ENCODE results near the gene SNAPIN. TPM values are rescaled to one million over a fixed set of nuclear protein-coding genes. Genes with fewer than 3 reads are reported as not detected.
A peak's percentile ranks its signal among the peaks of the same experiment; 100 is the strongest.
"Not testable (repeated sequence)": the region's sequence is repeated elsewhere in the genome, so short reads cannot be mapped to it uniquely, and the experiment has no call there.

SNAPIN gene
- polyA plus RNA-seq, 3 donors, result 55.1 to 57.5 (median 56.7) TPM

DNA sequence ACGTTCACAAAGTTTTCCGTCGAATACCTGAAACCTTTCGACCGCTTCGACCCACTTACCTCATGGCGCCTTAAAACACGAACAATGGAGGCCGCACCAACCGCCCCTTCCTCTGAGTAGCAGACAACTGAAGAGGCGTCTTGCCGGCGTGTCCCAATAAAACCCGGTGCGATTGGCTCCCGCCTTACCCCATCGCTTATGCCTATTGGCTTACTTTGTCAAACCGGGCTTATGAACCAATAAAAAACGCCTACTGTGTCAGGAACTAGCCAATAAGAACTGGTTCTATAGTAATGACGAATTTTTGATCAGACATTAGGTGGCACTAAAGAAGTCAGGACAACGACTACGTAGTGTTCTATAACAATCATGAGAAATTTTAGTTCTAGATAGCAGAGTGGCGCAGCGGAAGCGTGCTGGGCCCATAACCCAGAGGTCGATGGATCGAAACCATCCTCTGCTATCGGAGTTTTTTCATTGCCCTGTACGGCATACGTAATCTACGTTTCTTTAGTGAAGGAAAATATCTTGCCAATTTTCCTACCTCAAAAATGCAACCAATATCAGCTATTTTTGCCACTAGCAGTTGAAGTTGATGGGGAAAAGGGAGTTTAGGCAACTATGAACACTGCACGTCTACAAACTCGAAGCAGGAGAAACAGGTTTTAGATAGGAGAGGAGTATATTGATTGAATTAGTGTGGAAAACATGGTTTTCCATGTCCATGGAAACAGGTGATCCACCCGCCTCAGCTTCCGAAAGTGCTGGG lies 12.5 kb downstream of the SNAPIN start, which contains the start of gene ILF2:
Gene ILF2, minus strand, starts transcription at position 135 of the 769 bp plus-strand sequence. Its CDS starts 71 bp downstream, at position 64.
- DNase-seq, result peak; percentile 100

DNA sequence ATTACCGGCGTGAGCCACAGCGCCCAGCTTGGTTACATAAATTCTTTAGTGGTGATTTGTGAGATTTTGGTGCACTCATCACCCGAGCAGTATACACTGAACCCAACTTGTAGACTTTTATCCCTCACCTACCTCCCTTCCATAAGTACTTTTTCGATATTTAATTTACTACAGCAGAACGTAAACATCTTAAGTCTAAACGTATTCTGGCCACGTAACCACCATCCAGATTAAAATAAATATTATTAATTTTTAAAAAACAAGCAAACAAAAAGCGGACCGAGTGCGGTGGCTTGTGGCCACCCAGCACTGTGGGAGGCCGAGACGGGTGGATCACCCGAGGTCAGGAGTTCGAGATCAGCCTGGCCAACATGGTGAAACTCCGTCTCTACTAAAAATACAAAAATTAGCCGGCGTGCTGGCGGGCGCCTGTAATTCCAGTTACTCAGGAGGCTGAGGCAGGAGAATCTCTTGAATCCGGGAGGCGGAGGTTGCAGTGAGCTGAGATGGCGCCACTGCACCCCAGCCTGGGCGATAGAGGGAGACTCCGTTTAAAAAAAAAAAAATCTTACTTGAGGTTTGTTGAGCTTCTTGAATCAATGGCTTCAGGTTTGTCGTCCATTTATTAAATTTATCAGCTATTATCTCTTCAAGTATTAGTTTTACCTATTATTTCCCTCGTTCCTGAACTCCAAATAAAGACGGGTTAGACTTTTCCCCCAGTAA lies 13.3 kb downstream of the SNAPIN start:
- not testable (repeated sequence) for DNase-seq

DNA sequence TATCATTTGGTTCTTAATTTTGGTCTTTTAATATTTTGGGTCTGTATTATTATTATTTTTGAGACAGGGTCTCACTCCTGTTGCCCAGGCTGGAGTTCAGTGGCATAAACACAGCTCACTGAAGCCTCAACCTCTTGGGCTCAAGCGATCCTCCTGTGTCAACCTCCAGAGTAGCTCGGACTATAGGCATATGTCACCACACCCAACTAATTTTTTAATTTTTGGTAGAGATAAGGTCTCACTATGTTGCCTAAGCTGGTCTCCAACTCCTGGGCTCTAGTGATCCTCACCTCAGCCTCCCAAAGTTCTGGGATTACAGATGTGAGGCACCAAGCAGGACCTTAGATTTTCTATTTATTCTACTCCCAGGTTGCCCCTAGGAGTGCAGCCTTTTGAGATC lies 15.0 kb downstream of the SNAPIN start:
- no peak for DNase-seq

DNA sequence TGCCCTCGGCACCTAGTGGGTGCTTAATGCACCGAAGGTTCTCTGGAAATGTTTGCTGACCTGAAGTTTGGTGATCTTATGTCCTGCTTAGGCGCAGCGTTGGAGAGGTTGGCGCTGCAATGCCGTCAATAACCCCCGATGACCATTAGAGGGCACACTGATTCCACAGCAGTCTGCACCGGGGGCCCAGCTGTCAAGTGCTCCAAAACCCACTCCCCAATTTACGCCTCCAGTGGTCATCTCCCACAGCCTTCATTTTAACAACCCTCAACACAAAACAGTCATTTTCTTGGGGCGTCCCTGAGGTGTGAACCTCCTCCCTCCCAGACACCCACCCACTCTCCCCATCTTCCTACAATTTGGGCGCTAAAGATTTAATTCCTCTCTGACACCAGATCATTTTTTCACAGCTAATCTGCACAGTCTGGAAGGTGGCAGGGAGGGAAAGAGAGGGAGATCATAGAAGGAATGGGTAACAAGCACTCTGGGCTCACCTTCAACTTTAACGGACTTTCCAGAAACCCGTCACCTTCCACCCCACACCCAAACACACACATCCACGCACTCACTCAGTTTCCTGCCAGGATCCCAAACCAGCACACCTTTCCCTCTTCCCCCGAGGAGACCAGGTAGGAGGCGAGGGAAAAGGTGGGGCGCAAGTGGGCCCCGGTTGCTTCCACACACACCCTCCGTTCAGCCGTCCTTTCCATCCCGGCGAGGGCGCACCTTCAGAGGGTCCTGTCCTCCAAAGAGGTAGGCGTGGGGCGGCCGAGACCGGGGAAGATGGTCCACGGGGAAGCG lies 19.4 kb downstream of the SNAPIN start:
- peak; percentile 60 for DNase-seq

DNA sequence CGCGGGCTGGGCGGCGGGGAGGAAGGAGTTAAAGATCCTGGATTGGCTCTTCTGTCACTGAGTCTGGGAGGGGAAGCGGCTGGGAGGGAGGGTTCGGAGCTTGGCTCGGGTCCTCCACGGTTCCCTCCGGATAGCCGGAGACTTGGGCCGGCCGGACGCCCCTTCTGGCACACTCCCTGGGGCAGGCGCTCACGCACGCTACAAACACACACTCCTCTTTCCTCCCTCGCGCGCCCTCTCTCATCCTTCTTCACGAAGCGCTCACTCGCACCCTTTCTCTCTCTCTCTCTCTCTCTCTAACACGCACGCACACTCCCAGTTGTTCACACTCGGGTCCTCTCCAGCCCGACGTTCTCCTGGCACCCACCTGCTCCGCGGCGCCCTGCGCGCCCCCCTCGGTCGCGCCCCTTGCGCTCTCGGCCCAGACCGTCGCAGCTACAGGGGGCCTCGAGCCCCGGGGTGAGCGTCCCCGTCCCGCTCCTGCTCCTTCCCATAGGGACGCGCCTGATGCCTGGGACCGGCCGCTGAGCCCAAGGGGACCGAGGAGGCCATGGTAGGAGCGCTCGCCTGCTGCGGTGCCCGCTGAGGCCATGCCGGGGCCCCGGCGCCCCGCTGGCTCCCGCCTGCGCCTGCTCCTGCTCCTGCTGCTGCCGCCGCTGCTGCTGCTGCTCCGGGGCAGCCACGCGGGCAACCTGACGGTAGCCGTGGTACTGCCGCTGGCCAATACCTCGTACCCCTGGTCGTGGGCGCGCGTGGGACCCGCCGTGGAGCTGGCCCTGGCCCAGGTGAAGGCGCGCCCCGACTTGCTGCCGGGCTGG lies 20.2 kb downstream of the SNAPIN start, which contains the start of gene NPR1:
Gene NPR1, plus strand, starts transcription at position 170 of the 818 bp plus-strand sequence. Its CDS starts 421 bp downstream, at position 591.
- no peak for DNase-seq

DNA sequence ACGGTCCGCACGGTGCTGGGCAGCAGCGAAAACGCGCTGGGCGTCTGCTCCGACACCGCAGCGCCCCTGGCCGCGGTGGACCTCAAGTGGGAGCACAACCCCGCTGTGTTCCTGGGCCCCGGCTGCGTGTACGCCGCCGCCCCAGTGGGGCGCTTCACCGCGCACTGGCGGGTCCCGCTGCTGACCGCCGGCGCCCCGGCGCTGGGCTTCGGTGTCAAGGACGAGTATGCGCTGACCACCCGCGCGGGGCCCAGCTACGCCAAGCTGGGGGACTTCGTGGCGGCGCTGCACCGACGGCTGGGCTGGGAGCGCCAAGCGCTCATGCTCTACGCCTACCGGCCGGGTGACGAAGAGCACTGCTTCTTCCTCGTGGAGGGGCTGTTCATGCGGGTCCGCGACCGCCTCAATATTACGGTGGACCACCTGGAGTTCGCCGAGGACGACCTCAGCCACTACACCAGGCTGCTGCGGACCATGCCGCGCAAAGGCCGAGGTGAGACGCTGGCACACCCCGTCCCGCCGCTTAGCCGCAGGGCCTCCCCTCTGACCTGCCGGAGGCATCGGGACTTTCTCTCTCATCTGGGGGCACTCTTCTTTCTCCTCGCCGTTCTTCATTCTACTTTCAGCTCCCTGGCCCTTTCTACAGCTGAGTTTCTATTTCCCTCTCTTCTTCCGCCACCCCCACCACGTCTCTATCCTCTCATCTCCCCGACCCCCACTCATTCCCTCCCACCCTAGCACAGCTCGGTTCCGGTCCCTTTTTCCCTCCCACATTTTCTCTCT lies 21.0 kb downstream of the SNAPIN start:
- DNase-seq, result no peak

DNA sequence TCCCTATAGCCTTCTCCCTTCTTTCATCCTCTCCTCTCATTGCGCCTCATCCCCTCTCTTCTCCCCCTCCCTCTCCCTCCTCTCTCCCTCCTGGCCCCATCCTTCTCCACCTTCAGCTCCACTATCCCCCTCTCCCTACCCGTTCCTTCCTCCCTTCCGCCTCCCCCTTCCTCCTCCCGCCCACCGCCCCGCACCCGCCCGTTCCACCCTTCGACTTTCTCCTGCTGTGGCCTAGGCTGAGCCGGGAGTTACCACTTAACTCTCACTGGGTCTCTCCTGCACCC lies 21.6 kb downstream of the SNAPIN start:
- no peak for DNase-seq

DNA sequence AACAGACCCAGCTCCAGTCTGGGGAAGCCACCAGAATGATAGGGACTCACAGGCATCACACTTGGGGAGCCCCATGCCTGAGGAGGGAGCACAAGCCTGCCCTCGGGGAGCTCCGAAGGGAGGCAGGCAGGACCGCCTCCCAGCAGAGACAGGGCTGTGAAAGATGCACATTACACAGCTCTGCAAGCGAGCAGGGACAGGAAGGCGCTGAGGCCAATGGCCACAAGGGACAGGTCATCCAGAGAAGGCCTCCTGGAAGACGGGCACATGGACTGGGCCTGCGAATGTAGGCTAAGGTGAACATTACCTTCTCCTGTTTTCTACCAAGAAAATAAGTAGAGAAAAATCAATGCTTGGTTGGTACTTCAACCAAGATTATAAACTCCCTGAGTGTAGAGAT lies 24.2 kb downstream of the SNAPIN start:
- DNase-seq, result no peak

DNA sequence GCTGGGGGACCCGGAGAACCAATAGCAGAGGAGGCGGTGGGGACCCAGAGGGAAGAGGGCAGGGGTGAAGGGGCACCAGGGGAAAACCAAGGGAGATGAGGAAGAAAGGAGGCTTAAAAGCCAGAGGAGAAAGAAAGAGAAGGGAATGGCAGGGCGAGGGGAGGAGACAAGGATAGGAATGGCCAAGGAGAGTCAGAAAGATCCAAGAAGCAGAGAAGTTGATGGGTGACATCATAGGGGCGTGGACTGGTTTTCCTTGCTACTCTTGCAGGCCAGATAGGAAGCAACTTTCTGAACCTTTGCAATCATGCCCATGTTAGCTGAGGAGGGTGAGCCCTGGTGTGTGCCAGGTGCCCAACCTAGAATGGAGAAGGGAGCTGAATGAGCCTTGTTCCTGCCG lies 25.4 kb downstream of the SNAPIN start:
- no peak for DNase-seq

DNA sequence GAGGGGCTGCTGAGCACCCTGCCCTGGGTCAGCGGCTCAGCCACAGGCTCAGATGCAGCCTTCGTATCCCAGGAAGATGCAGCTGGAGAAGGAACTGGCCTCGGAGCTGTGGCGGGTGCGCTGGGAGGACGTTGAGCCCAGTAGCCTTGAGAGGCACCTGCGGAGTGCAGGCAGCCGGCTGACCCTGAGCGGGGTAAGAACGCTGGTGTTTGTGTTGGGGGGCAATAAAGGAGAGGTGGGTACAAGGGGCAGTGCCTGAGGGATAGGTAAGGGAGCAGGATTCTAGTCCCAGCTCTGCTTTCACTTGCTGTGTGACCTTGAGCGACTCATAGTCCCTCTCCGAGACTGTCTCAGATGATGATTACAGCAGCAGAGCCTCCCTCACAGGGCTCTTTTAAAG lies 26.4 kb downstream of the SNAPIN start:
- DNase-seq, result no peak

DNA sequence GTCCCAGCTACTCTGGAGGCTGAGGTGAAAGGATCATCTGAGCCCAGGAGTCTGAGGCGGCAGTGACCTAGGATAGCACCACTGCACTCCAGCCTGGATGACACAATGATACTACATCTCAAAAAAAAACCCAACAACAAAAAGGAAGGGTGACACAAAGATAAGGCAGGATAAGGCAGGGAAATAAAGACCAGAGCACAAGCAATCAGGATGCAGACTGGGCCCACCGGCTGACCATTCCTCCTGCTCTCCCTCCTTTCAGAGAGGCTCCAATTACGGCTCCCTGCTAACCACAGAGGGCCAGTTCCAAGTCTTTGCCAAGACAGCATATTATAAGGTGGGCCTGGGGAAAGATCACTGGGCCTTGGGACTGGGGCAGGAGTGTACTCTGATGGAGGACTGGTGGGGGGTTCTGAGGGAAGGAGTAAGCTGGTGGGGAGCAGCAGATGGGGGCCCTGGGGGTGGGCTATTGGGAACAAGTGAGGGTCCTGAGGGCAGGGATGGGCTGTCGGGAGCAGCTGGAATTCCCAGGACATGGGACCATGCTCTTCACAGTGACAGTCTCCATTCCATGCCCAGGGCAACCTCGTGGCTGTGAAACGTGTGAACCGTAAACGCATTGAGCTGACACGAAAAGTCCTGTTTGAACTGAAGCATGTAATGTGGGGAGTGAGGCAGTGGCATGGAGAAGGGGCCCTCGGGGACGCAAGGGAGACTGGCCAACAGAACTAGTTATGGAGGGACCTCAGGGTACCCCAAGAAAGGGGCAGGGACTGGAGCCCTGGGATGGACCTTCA lies 27.2 kb downstream of the SNAPIN start:
- DNase-seq, result no peak

DNA sequence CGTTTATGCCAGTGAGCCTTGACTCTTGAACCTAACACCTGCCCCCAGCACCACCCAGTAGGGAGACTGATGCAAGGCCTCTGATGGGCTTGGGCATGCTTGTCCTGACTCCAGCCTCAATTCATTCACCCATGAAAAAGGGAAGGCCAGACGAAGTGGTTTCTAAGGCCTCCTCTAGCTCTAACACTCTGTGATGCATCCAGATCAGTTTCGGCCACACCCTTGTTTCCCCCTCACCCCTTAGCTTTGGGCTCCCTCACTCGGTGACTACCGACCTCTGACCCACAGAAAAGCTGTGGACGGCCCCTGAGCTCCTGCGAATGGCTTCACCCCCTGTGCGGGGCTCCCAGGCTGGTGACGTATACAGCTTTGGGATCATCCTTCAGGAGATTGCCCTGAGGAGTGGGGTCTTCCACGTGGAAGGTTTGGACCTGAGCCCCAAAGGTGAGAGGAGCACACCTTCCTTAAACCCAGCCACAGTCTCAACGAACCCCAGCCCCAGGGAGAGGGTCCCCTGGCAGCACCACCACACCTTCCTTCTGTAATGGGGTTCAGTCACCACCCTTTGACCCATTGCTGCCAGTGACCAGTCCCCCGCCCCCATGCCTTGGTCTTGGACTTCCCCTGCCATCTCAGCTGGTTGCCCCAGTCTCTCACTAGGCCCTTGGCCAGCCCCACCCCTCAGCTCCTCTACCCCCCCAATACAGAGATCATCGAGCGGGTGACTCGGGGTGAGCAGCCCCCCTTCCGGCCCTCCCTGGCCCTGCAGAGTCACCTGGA lies 29.0 kb downstream of the SNAPIN start:
- DNase-seq, result no peak

DNA sequence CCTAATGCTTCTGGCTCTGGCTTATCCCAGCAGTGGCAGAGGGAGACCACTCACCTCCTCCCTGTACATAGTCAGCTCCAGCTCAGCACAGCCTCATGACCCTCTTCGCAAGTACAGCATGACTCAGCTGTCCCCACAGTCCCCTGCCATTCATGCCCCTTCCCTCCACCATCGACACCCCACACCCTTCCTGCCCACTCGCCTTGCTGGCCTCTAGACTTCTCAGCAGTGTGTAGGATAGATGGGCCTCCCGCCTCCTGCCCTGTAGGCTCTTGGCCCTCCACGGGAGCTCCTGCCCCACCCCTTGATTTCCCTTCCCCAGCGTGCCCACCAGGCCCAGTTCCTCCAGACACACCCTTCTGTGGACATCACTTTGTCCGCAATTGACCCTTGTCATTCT lies 29.8 kb downstream of the SNAPIN start:
- DNase-seq, result no peak

DNA sequence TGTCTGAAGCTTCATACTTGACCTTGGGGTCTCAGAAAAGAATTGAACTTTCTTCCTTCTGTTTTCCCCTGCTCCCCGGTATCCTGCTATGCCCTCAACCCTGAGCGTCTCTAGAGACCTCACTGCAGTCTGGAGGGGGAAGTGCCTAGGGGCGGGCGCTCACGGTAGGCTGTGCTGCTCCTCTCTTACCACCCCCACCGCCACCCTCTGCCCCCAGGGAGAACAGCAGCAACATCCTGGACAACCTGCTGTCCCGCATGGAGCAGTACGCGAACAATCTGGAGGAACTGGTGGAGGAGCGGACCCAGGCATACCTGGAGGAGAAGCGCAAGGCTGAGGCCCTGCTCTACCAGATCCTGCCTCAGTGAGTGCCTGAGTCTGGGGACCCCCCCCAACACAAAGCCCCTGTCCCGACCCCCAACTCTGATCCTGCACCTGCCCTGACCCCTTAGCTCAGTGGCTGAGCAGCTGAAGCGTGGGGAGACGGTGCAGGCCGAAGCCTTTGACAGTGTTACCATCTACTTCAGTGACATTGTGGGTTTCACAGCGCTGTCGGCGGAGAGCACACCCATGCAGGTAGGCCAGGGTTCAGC lies 30.3 kb downstream of the SNAPIN start:
- no peak for DNase-seq

DNA sequence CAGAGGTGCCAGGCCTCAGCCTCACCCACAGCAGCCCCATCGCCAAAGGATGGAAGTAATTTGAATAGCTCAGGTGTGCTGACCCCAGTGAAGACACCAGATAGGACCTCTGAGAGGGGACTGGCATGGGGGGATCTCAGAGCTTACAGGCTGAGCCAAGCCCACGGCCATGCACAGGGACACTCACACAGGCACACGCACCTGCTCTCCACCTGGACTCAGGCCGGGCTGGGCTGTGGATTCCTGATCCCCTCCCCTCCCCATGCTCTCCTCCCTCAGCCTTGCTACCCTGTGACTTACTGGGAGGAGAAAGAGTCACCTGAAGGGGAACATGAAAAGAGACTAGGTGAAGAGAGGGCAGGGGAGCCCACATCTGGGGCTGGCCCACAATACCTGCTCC lies 35.0 kb downstream of the SNAPIN start:
- no peak for DNase-seq

DNA sequence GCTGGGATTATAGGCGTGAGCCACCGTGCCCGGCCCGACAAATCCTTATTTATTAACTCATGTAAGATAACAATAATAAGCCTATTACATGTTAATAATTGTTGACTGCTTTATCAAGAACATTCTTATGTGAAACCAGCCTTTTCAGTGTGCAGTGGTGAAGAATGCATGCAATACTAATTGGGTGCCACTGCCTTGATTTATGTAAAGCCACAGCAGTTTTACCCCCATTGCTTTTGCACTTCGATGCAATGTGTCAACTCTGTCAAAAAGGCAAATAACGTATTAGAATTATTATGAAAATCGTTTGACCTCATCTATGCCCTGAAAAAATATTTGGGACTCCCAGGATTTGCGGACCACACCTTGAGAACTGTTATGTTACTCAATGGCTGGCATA lies 38.2 kb downstream of the SNAPIN start:
- no peak for DNase-seq

DNA sequence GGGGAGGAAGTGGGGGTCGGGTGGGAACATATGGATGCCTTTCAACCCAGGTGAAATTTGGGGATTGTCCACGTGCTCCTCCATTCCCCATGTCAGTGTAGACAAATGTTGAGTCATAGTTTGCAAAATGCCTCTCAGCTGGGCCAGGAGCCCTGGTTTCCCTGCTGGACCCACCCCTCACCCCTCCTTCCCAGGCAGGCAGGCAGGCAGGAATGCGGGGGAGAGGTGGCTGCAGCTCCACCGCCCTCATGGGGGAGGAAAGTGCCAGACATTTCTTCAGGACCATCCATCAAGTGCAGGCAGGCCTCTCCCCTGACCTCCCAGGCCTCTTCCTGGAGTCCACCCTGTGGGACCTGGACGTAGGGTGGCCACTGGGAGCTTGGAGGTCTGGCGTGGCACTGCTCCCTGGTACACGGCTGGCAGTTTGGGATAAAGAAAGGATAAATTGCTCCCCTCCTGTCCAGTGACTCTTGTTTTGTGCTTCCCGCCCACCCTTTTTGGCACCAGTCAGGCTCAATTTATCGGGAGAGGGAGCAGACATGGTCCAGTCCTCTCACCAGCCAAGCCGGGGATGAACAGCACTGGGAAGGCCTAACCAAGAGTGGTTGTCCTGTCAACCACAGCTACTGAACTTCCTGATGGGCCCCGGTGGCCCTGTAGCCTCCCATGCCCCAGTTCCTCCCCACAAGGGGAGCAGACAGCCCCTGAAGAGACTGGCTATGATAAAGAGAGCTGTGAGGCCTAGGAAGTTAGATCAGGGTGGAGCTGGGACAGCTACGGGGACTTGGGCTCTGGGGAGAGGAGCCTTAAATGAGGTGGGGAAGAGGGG lies 38.9 kb downstream of the SNAPIN start:
- peak; percentile 94 for DNase-seq
